ENCODE results near the gene PREX1.

GRCh38 chr20:48615871-48616270, 211.9 kb downstream of the PREX1 start:
- TF ChIP-seq POLR2AphosphoS5 (IDR thresholded peaks at IDR 0.05; ENCODE audit: low read depth, low read length) (no peak), CTCF (IDR thresholded peaks at IDR 0.05) (no peak), TCF7L2 (IDR thresholded peaks at IDR 0.05; ENCODE audit: low read depth, low read length) (no peak)

All from Panc1 (cell line).